ENCODE results near the gene VSTM1. TPM values are rescaled to one million over a fixed set of nuclear protein-coding genes. Genes with fewer than 3 reads are reported as not detected.

VSTM1 gene
- total RNA-seq, 1 donor from 2014 or later = not detected

DNA sequence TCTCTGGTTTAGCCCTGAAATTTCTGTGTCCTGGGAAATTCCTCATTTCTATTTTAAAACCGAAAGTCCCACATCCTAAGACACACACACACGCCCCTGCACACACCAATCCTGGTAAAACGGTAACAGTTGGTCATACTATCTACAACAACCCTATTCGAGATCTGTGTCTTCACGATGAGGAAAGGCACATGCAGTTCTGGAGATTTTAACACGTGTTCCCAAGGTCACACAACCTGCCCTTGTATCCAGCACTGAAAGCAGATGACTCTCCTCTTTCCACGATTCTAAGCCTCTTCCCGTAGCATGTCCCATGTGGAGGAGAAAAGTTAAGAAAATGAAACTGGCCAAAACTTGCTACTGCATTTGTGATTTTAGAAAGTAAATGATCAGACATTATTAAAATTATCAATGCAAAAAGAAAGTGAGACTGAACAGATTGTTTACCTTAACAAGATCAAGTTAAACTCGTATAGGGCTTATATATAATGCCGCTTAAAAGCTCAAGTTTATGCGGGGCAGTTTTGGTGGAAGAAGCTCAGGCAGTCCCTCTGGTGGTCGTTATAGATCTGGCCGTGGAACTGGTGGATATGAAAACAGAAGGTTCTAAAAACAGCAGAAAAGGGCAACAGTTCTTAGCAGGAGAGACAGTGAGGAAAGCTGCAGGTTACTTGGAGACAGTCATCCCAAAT lies 32.7 kb downstream of the VSTM1 start:
- Mint-ChIP-seq H3K27me3 (peaks cover 9% of the 10 kb centered on the region), H3K4me1 (no peaks in the 10 kb centered on the region), H3K4me3 (no peak overlapping the region), H3K36me3 (ENCODE audit: low read depth) (no peaks in the 10 kb centered on the region), H3K27ac (no peak overlapping the region), H3K9me3 (no peaks in the 10 kb centered on the region)
- DNase-seq = no peak
- TF ChIP-seq, protein P1, sequence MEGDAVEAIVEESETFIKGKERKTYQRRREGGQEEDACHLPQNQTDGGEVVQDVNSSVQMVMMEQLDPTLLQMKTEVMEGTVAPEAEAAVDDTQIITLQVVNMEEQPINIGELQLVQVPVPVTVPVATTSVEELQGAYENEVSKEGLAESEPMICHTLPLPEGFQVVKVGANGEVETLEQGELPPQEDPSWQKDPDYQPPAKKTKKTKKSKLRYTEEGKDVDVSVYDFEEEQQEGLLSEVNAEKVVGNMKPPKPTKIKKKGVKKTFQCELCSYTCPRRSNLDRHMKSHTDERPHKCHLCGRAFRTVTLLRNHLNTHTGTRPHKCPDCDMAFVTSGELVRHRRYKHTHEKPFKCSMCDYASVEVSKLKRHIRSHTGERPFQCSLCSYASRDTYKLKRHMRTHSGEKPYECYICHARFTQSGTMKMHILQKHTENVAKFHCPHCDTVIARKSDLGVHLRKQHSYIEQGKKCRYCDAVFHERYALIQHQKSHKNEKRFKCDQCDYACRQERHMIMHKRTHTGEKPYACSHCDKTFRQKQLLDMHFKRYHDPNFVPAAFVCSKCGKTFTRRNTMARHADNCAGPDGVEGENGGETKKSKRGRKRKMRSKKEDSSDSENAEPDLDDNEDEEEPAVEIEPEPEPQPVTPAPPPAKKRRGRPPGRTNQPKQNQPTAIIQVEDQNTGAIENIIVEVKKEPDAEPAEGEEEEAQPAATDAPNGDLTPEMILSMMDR (IDR thresholded peaks at IDR 0.05) = no peak
- no peak for ATAC-seq (ENCODE audit: low read depth)
- intact Hi-C loops (cut with micrococcal nuclease) = loop anchor here (1.0 kb wide), 1 partner anchor 258 kb away; no protein-coding TSS in a partner anchor
- CTCF ChIA-PET = interaction anchor here (1.2 kb wide), 1 partner anchor 238 kb away, joined by 4 read pairs; no protein-coding TSS in a partner anchor
- POLR2A ChIA-PET = no interaction called here

GRCh38 chr19:54029930-54030490 lies 33.7 kb downstream of the VSTM1 start:
- TF ChIP-seq, protein P1 (IDR thresholded peaks at IDR 0.05) = no peak
- Mint-ChIP-seq H3K4me3 (no peak overlapping the region), H3K4me1 (no peaks in the 10 kb centered on the region), H3K36me3 (ENCODE audit: low read depth) (no peaks in the 10 kb centered on the region), H3K27ac (no peak overlapping the region), H3K27me3 (peaks cover 9% of the 10 kb centered on the region), H3K9me3 (no peaks in the 10 kb centered on the region)
- no peak for ATAC-seq (ENCODE audit: low read depth)
- intact Hi-C loops (cut with micrococcal nuclease) = loop anchor here (1.0 to 10.0 kb wide), 3 partner anchors 257 to 835 kb away; partner anchors contain the start of gene ZNF665
- POLR2A ChIA-PET = no interaction called here
- CTCF ChIA-PET = interaction anchor here (0.8 to 1.3 kb wide), 5 partner anchors 189 to 257 kb away, joined by 3 to 15 read pairs (median 3); no protein-coding TSS in a partner anchor
- DNase-seq = no peak

- DNase-seq (no peak), ATAC-seq (ENCODE audit: low read depth) (no peak)
- H3K9me3 Mint-ChIP-seq = no peaks in the 10 kb centered on the region
- ChIA-PET CTCF (interaction anchor here (0.8 to 1.3 kb wide), 4 partner anchors 188 to 256 kb away, joined by 3 to 15 read pairs (median 4); no protein-coding TSS in a partner anchor), POLR2A (no interaction called here)
- intact Hi-C loops (cut with micrococcal nuclease) = loop anchor here (10.0 kb wide), 2 partner anchors 604 to 834 kb away; partner anchors contain the start of gene ZNF665
- H3K36me3 Mint-ChIP-seq (ENCODE audit: low read depth) = no peaks in the 10 kb centered on the region
- H3K4me1 Mint-ChIP-seq = no peaks in the 10 kb centered on the region
- peaks cover 10% of the 10 kb centered on the region for H3K27me3 Mint-ChIP-seq
- H3K4me3 Mint-ChIP-seq = no peak overlapping the region
- H3K27ac Mint-ChIP-seq = no peak overlapping the region
- TF ChIP-seq, protein P1 (IDR thresholded peaks at IDR 0.05) = no peak
These were observed 34.4 kb downstream of the VSTM1 start for GRCh38 chr19:54029301-54029700.

- CTCF ChIA-PET = interaction anchor here (1.2 kb wide), 1 partner anchor 23 kb away, joined by 3 read pairs; no protein-coding TSS in a partner anchor
- no peak overlapping the region for H3K27ac Mint-ChIP-seq
- intact Hi-C loops (cut with micrococcal nuclease) = loop anchor here (10.0 kb wide), 2 partner anchors 602 to 832 kb away; partner anchors contain the start of gene ZNF665
These were observed 37.0 kb downstream of the VSTM1 start for GRCh38 chr19:54026656-54027055.

More at GRCh38 chr19:54026656-54027055, 37.0 kb downstream of the VSTM1 start:
- DNase-seq (no peak), ATAC-seq (ENCODE audit: low read depth) (no peak)
- POLR2A ChIA-PET = no interaction called here
- H3K9me3 Mint-ChIP-seq = no peaks in the 10 kb centered on the region
- H3K27me3 Mint-ChIP-seq = peaks cover 21% of the 10 kb centered on the region
- TF ChIP-seq, protein P1 (IDR thresholded peaks at IDR 0.05) = no peak
- H3K4me3 Mint-ChIP-seq = no peak overlapping the region
- H3K4me1 Mint-ChIP-seq = peaks cover 6% of the 10 kb centered on the region
- no peaks in the 10 kb centered on the region for H3K36me3 Mint-ChIP-seq (ENCODE audit: low read depth)

Data from activated B cell treated with CpG ODN at 0.5 μM for 24 hours (primary cell).